Right forelimb (tissue), 1 donor: ENCODE data around the gene EDN3.

Experiments
- DNase-seq: peaks from one replicate; pipeline ENCODE4 v3.0.0-alpha.2; 2018

The EDN3 gene

DNA sequence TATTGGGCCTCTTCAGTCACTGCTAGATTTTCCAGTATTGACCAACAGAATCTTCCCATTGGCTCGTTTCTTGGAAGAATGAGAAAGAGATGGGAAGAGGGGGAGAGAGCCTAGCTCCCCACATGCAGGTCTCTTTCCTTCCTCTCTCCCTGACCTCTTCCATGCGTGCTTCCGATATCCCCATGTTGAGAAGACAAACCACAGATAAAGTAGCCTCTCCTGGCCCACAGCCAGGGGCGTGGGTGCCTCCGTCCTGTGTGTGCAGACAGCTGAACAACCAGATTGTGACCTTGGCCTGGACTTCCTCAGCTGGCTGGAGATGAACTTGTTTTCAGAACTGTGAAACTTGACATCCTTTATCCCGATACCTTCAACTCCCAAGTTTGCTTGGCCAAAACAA, 71.0 kb downstream of the EDN3 start:
- no peak for DNase-seq

DNA sequence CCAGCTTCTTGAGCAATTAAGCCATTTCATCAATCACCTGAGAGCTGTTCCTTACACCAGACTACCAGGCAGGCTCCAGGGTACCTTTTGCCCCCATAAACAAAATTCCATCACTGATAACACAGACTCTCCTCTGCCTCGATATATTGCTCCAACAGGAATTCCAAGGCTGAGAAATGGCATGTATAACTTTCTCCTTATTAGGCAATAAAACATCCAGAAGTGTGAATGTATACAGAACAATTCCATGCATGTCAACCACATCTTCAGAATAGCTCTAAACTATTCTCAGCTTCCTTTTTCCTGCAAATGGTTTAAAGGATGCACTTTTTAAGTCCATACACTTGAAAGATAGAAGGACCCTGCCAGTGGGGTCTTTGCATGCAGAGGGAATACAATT, 73.8 kb downstream of the EDN3 start:
- no peak for DNase-seq

DNA sequence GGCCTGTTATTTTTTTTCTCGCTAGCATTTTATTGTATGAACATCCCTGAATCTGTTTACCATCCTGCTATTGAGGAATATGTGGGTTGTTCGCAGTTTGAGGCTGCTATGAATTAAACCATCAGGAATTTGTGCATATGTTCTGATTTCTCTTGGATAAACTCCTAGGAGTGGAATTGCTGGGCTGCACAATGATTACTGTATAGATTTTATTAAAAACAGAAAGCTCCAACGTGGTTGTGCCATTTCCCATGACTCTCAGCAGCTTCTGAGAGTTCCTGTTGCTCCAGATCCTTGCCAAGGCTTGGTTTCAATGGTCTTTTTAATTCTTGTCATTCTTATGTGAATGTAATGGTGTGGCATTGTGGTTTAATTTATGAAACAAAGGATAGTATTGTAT, 75.1 kb downstream of the EDN3 start:
- DNase-seq, result no peak
